Right lobe of liver (tissue), 6 donors: ENCODE data around the gene C6orf62. TPM values are rescaled to one million over a fixed set of nuclear protein-coding genes. Genes with fewer than 3 reads are reported as not detected.
A peak's percentile ranks its signal among the peaks of the same experiment; 100 is the strongest.

Experiments used
- ATAC-seq, 4 donors: fragments of 200-7000 bp; cut with Tn5 transposase; one replicate each; pipeline ENCODE4 v1.9.1; 2020; ENCODE audit warnings: mild to moderate bottlenecking in 4 of 4, moderate library complexity in 4 of 4
- DNase-seq, 3 donors: peaks; one replicate each; pipeline ENCODE4 v3.0.0-alpha.2; 2020
- H3K27ac ChIP-seq, 3 donors: fragments of 200-600 bp; one replicate each; pipeline ENCODE4 v1.8.0; 2022
- H3K27me3 ChIP-seq, 2 donors: fragments of 200-600 bp; one replicate each; pipeline ENCODE4 v1.8.0; 2022
- H3K36me3 ChIP-seq, 4 donors: fragments of 200-600 bp; sonication (generic) in 1 of 4; one replicate each; pipeline versions ENCODE4 v1.5.1 to v1.8.0; 2017 to 2022; ENCODE audit warnings: control low read depth in 1 of 4
- H3K4me1 ChIP-seq, 4 donors: fragments of 200-600 bp; sonication (generic) in 1 of 4; one replicate each; pipeline versions ENCODE4 v1.5.1 to v1.8.0; 2017 to 2022; ENCODE audit warnings: control low read depth in 1 of 4
- H3K4me3 ChIP-seq, 3 donors: fragments of 200-600 bp; one replicate each; pipeline ENCODE4 v1.8.0; 2022
- H3K9me3 ChIP-seq, 4 donors: fragments of 200-600 bp; sonication (generic) in 1 of 4; one replicate each; pipeline versions ENCODE4 v1.5.1 to v1.8.0; 2017 to 2022; ENCODE audit warnings: control low read depth in 1 of 4
- CTCF ChIP-seq, 4 donors: fragments of 200-600 bp in 3 of 4; fragments of 450-650 bp in 1 of 4; IDR thresholded peaks; one replicate each; pipeline versions ENCODE4 v1.5.1 to v1.8.0; 2016 to 2022; ENCODE audit warnings: antibody characterized with exemption in 4 of 4, mild to moderate bottlenecking in 2 of 4
- POLR2A ChIP-seq: fragments of 450-650 bp; IDR thresholded peaks from one replicate; pipeline ENCODE4 v1.6.1; 2017; ENCODE audit warnings: antibody characterized with exemption, mild to moderate bottlenecking
- WGBS: methylation state at CpG from one replicate; pipeline ENCODE4 v1.1.6; 2018; ENCODE audit warnings: low coverage, low lambda C conversion rate; ENCODE audit not compliant: insufficient coverage; ENCODE audit errors: missing lambda C conversion rate; 5-methylcytosine and 5-hydroxymethylcytosine counted together
- intact Hi-C, 2 donors: fragments of 100-400 bp; cut with DNase I; formaldehyde crosslinking; loops; one replicate each; pipeline versions ENCODE4 v1.11.2 to v1.14.1; 2022
- total RNA-seq, 6 experiments: library from RNA; depleted of rRNA in 2 of 6; stranded (reverse); fragments of >200 nt in 2 of 6; fragmentation: NEBNext Ultra II Directional in 3 of 6; extraction: Animal tissue kit (Norgen Biotek cat#: 25700) in 3 of 6; gene quantifications; one replicate each; pipeline versions ENCODE4 v1.1.0 to v1.2.4, GENCODE V29; 2016 to 2023
- donor health status: DM: no; HTN: yes; CAD: no.
- donor health status: DM: no; HTN: no; CAD: no.
- donor health status: DM: no; HTN: no; CAD: no.
- donor health status: DM: no; HTN: yes; CAD: no.
- donor health status: DM: no; HTN: yes; CAD: no.

Gene C6orf62
- total RNA-seq, 6 experiments from 2014 or later: 31.1 to 58.3 (median 48.7) TPM

- no peaks in the 10 kb centered on the region for H3K9me3 ChIP-seq
- H3K4me1 ChIP-seq: no peaks in the 10 kb centered on the region
- H3K27me3 ChIP-seq: no peaks in the 10 kb centered on the region
- WGBS: 61% methylated on average over 3 of the region's 3 CpGs
- TF ChIP-seq POLR2A (no peak), CTCF (IDR thresholded peaks at IDR 0.05) (no peak)
- peak in 2 of 4 donors; percentile 19 to 30 for ATAC-seq
- H3K27ac ChIP-seq: peak overlapping the region in 2 of 3 donors; percentile 25 to 35
- H3K36me3 ChIP-seq: no peaks in the 10 kb centered on the region
- no peak overlapping the region for H3K4me3 ChIP-seq
- no peak for DNase-seq
- intact Hi-C loops: no loop called here
Measured at GRCh38 chr6:24743944-24744335, 25.0 kb upstream of the C6orf62 start.

GRCh38 chr6:24743265-24743943 is 24.4 kb upstream of the C6orf62 start:
- WGBS: 52% methylated on average over 2 of the region's 2 CpGs
- peak; percentile 53 to 74 (median 60) for ATAC-seq

GRCh38 chr6:24742216-24742738 is 23.3 kb upstream of the C6orf62 start:
- Histone ChIP-seq H3K27ac (no peak overlapping the region), H3K27me3 (no peaks in the 10 kb centered on the region), H3K9me3 (no peaks in the 10 kb centered on the region), H3K4me1 (no peaks in the 10 kb centered on the region), H3K4me3 (no peak overlapping the region), H3K36me3 (no peaks in the 10 kb centered on the region)
- TF ChIP-seq POLR2A: no peak
- no peak for TF ChIP-seq CTCF (IDR thresholded peaks at IDR 0.05)
- intact Hi-C loops: no loop called here
- ATAC-seq: no peak
- no peak for DNase-seq
- WGBS: 75% methylated on average over 5 of the region's 5 CpGs

More at GRCh38 chr6:24743265-24743943, 24.4 kb upstream of the C6orf62 start:
- intact Hi-C loops: no loop called here
- no peak for DNase-seq
- peak overlapping the region in 2 of 3 donors; percentile 25 to 35 for H3K27ac ChIP-seq
- no peaks in the 10 kb centered on the region for H3K36me3 ChIP-seq
- TF ChIP-seq CTCF (IDR thresholded peaks at IDR 0.05) (no peak), POLR2A (no peak)
- H3K4me3 ChIP-seq: no peak overlapping the region
- no peaks in the 10 kb centered on the region for H3K4me1 ChIP-seq
- H3K27me3 ChIP-seq: no peaks in the 10 kb centered on the region
- H3K9me3 ChIP-seq: no peaks in the 10 kb centered on the region

- H3K27me3 ChIP-seq: no peaks in the 10 kb centered on the region
- H3K36me3 ChIP-seq: no peaks in the 10 kb centered on the region
- TF ChIP-seq POLR2A: no peak
- TF ChIP-seq CTCF (IDR thresholded peaks at IDR 0.05): no peak
- intact Hi-C loops: no loop called here
- DNase-seq (no peak), ATAC-seq (no peak)
- no peaks in the 10 kb centered on the region for H3K9me3 ChIP-seq
- no peak overlapping the region for H3K4me3 ChIP-seq
- no peaks in the 10 kb centered on the region for H3K4me1 ChIP-seq
- H3K27ac ChIP-seq: no peak overlapping the region
Measured at GRCh38 chr6:24740861-24741260, 21.9 kb upstream of the C6orf62 start.
